OCI-LY7 (cell line): ENCODE results near the gene RNASEL.

ENCODE experiments used
- EZH2phosphoT487 ChIP-seq: fragments of 200-600 bp; sonication (generic); IDR thresholded peaks from 2 replicates; pipeline ENCODE4 v1.6.1; 2018; ENCODE audit warnings: low read depth, borderline replicate concordance, mild to moderate bottlenecking, mixed run types, antibody characterized with exemption, low read length, moderate library complexity, mixed read lengths
- TF ChIP-seq, protein P1 (sequence below): fragments of 200-600 bp; sonication (generic); conservative IDR thresholded peaks from 2 replicates; pipeline ENCODE4 v1.5.1; 2014; ENCODE audit warnings: mild to moderate bottlenecking, antibody characterized with exemption, low read length, moderate library complexity, mixed read lengths

GRCh38 chr1:182627622-182628021, 38.6 kb upstream of the RNASEL start:
- TF ChIP-seq, protein P1, sequence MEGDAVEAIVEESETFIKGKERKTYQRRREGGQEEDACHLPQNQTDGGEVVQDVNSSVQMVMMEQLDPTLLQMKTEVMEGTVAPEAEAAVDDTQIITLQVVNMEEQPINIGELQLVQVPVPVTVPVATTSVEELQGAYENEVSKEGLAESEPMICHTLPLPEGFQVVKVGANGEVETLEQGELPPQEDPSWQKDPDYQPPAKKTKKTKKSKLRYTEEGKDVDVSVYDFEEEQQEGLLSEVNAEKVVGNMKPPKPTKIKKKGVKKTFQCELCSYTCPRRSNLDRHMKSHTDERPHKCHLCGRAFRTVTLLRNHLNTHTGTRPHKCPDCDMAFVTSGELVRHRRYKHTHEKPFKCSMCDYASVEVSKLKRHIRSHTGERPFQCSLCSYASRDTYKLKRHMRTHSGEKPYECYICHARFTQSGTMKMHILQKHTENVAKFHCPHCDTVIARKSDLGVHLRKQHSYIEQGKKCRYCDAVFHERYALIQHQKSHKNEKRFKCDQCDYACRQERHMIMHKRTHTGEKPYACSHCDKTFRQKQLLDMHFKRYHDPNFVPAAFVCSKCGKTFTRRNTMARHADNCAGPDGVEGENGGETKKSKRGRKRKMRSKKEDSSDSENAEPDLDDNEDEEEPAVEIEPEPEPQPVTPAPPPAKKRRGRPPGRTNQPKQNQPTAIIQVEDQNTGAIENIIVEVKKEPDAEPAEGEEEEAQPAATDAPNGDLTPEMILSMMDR: no peak
- no peak for TF ChIP-seq EZH2phosphoT487
